Upper lobe of left lung (tissue), 6 donors: ENCODE data around the gene FAM200B. TPM values are rescaled to one million over a fixed set of nuclear protein-coding genes. Genes with fewer than 3 reads are reported as not detected.
A peak's percentile ranks its signal among the peaks of the same experiment; 100 is the strongest.

ENCODE experiments used
- ATAC-seq, 2 donors: fragments of 200-7000 bp; cut with Tn5 transposase; one replicate each; pipeline ENCODE4 v1.9.1; 2022; ENCODE audit warnings: mild to moderate bottlenecking in 2 of 2, moderate library complexity in 2 of 2; ENCODE audit not compliant: low FRiP score in 2 of 2
- DNase-seq, 2 donors: peaks; one replicate each; pipeline ENCODE4 v3.0.0-alpha.2; 2019 to 2020
- H3K27ac ChIP-seq, 4 donors: fragments of 200-600 bp; sonication (generic); one replicate each; pipeline ENCODE4 v1.5.1; 2016 to 2019
- H3K27me3 ChIP-seq, 4 donors: fragments of 200-600 bp; sonication (generic); one replicate each; pipeline ENCODE4 v1.5.1; 2017 to 2019
- H3K36me3 ChIP-seq, 4 donors: fragments of 200-600 bp; sonication (generic); one replicate each; pipeline ENCODE4 v1.5.1; 2016 to 2019
- H3K4me1 ChIP-seq, 4 donors: fragments of 200-600 bp; sonication (generic); one replicate each; pipeline ENCODE4 v1.5.1; 2018 to 2019
- H3K4me3 ChIP-seq, 4 donors: fragments of 200-600 bp; sonication (generic); one replicate each; pipeline ENCODE4 v1.5.1; 2017 to 2019; ENCODE audit warnings: mild to moderate bottlenecking in 2 of 4, moderate library complexity in 1 of 4
- H3K9me3 ChIP-seq, 4 donors: fragments of 200-600 bp; sonication (generic); one replicate each; pipeline ENCODE4 v1.5.1; 2018 to 2019
- EP300 ChIP-seq, 4 donors: sonication (generic); formaldehyde crosslinking; IDR thresholded peaks; one replicate each; pipeline ENCODE4 v1.5.1; 2017; ENCODE audit warnings: antibody characterized with exemption in 4 of 4, control low read depth in 2 of 4
- POLR2A ChIP-seq, 4 donors: fragments of 450-650 bp; IDR thresholded peaks; one replicate each; pipeline ENCODE4 v1.5.1; 2016 to 2017; ENCODE audit warnings: antibody characterized with exemption in 4 of 4, mild to moderate bottlenecking in 2 of 4
- POLR2AphosphoS5 ChIP-seq, 2 donors: sonication (generic); formaldehyde crosslinking; IDR thresholded peaks; one replicate each; pipeline ENCODE4 v1.5.1; 2017; ENCODE audit warnings: antibody characterized with exemption in 2 of 2
- WGBS, 2 donors: methylation state at CpG; one replicate each; pipeline ENCODE4 v1.1.5; 2017 to 2018; 5-methylcytosine and 5-hydroxymethylcytosine counted together
- total RNA-seq, 6 donors: library from RNA; depleted of rRNA in 4 of 6; stranded (reverse); fragments of >200 nt in 4 of 6; gene quantifications; one replicate each; pipeline versions ENCODE4 v1.1.0 to v1.2.1, GENCODE V29; 2016 to 2021
- TF ChIP-seq, protein P1 (sequence below), 6 experiments: fragments of 450-650 bp in 4 of 6; fragments of 200-600 bp in 2 of 6; sonication (generic) in 2 of 6; IDR thresholded peaks; one replicate each; pipeline ENCODE4 v1.5.1; 2016 to 2019; ENCODE audit warnings: antibody characterized with exemption in 6 of 6
- donor health status: DM: no; HTN: no; CAD: no; lungs with moderate emphysema.
- donor health status: DM: no; HTN: yes; CAD: no; lungs with severe emphysema.

Gene FAM200B
- total RNA-seq, 6 donors from 2014 or later: 13.6 to 48.2 (median 26.9) TPM

DNA sequence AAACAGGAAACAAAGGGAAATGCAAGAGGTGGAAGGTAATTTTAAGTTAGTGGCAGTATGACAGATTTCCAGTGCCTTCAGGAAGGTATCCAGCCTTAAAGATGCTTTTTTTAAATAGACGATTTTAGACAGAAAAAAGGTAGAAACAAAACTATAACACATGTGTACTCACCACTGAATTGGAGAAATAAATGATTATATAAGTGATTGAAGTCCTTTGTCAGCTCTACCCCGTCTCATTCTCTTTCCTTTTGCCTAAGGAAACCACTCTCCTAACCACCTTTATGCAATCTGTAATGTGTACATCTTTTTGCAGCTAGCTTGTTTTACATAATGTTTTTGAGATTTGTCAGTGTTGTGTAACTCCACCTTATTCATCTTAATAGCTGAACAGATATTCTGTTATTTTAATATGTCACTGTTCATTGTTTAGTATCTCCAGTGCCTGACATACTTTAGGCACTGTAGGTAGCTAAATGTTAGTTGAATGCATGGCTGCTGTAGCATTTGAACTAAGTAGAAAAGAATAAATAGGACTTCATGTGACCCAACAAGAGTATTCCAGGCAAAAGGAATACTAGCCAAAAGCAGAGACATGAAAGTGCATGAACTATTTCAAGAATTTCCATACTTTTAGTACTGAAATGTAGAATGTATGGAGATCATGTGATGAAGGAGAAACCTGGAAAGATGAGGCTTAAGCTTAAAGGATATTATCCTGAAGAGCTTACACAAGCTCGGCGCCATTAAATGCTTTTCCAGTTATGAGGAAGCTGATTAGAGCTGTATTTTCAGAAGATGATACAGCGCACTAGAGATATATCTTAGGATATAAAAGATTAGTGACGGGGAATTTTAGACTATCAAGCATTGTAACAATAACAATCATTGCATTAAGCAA, 865 bp downstream of the FAM200B start:
- Histone ChIP-seq H3K27ac (peak overlapping the region; percentile 87 to 95 (median 94)), H3K9me3 (no peaks in the 10 kb centered on the region), H3K4me1 (peaks cover 15 to 32% (median 22%) of the 10 kb centered on the region in 4 donors), H3K27me3 (no peaks in the 10 kb centered on the region), H3K36me3 (peaks cover 0 to 16% (median 2%) of the 10 kb centered on the region in 4 donors), H3K4me3 (peak overlapping the region; percentile 64 to 72 (median 66))
- WGBS, 2 donors: 34 to 38% methylated on average over 6 of the region's 6 CpGs
- ATAC-seq (no peak), DNase-seq (no peak)
- TF ChIP-seq, protein P1, sequence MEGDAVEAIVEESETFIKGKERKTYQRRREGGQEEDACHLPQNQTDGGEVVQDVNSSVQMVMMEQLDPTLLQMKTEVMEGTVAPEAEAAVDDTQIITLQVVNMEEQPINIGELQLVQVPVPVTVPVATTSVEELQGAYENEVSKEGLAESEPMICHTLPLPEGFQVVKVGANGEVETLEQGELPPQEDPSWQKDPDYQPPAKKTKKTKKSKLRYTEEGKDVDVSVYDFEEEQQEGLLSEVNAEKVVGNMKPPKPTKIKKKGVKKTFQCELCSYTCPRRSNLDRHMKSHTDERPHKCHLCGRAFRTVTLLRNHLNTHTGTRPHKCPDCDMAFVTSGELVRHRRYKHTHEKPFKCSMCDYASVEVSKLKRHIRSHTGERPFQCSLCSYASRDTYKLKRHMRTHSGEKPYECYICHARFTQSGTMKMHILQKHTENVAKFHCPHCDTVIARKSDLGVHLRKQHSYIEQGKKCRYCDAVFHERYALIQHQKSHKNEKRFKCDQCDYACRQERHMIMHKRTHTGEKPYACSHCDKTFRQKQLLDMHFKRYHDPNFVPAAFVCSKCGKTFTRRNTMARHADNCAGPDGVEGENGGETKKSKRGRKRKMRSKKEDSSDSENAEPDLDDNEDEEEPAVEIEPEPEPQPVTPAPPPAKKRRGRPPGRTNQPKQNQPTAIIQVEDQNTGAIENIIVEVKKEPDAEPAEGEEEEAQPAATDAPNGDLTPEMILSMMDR (IDR thresholded peaks at IDR 0.05): no peak
- TF ChIP-seq POLR2A (IDR thresholded peaks at IDR 0.05): no peak

DNA sequence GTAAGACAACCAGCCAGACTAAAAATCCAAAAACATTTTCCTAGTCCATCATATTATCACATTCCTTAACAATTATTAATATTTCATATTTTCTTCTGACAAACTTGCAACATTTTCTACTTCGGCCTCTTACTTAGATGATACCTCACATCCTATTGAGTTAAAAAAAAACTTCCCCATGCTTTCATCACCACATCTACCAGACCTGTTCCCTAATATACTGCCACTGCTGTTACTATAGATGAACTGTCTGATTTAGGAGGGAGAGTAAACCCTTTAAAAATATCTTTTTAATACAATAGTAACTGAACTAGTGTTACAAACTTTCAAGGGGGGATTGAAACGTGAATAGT, 1.5 kb downstream of the FAM200B start:
- Histone ChIP-seq H3K4me3 (peak overlapping the region in 2 of 4 donors; percentile 68 to 72), H3K27me3 (no peaks in the 10 kb centered on the region), H3K9me3 (no peaks in the 10 kb centered on the region), H3K27ac (peak overlapping the region in 2 of 4 donors; percentile 87 to 92), H3K36me3 (peaks cover 0 to 22% (median 3%) of the 10 kb centered on the region in 4 donors), H3K4me1 (peaks cover 15 to 32% (median 22%) of the 10 kb centered on the region in 4 donors)
- no peak for ATAC-seq
- TF ChIP-seq EP300 (IDR thresholded peaks at IDR 0.05) (no peak), POLR2A (IDR thresholded peaks at IDR 0.05) (no peak), POLR2AphosphoS5 (IDR thresholded peaks at IDR 0.05) (no peak)
- TF ChIP-seq, protein P1 (IDR thresholded peaks at IDR 0.05): no peak
- no peak for DNase-seq
- WGBS, 2 donors: 69 to 73% methylated on average over 2 of the region's 2 CpGs

DNA sequence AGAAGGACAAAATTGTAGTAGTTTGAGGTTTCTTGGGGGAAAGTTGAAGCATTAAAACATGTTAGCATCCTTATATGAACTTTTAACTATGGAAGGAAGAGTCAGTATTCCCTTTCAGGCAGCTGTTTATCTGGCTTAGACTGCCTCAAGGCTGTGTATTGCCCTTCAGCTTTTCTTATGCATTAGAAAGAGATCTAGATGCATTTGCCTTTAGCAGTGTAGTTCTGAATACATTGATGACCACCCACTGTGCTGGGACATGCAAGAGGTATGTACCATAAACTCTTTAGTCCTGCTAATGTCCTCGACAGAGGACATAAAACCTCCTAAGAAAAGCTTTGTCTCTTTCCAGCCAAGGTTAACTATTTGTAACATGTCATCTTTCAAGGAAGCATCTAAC, 2.9 kb downstream of the FAM200B start:
- no peaks in the 10 kb centered on the region for H3K27me3 ChIP-seq
- DNase-seq (no peak), ATAC-seq (no peak)
- H3K4me1 ChIP-seq: peaks cover 15 to 32% (median 22%) of the 10 kb centered on the region in 4 donors
- no peak for TF ChIP-seq POLR2A (IDR thresholded peaks at IDR 0.05)
- TF ChIP-seq, protein P1 (IDR thresholded peaks at IDR 0.05): no peak
- TF ChIP-seq POLR2AphosphoS5 (IDR thresholded peaks at IDR 0.05): no peak
- TF ChIP-seq EP300 (IDR thresholded peaks at IDR 0.05): no peak
- H3K4me3 ChIP-seq: no peak overlapping the region
- no peak overlapping the region for H3K27ac ChIP-seq
- WGBS, 2 donors: 94 to 100% methylated on average over 1 of the region's 1 CpG
- H3K9me3 ChIP-seq: no peaks in the 10 kb centered on the region
- peaks cover 0 to 30% (median 3%) of the 10 kb centered on the region in 4 donors for H3K36me3 ChIP-seq

DNA sequence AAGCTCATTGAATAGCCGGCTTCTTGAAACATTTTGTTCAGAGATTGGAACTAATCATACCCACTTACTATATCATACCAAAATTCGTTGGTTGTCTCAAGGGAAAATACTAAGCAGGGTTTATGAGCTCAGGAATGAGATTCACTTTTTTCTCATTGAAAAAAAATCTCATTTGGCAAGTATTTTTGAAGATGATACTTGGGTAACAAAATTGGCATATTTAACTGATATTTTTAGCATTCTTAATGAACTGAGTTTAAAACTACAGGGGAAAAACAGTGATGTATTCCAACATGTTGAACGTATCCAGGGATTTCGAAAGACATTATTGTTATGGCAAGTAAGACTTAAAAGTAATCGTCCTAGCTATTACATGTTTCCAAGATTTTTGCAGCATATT, 6.4 kb downstream of the FAM200B start:
- peaks cover 7 to 30% (median 17%) of the 10 kb centered on the region in 4 donors for H3K4me1 ChIP-seq
- H3K27me3 ChIP-seq: no peaks in the 10 kb centered on the region
- DNase-seq (no peak), ATAC-seq (no peak)
- H3K27ac ChIP-seq: no peak overlapping the region
- H3K9me3 ChIP-seq: no peaks in the 10 kb centered on the region
- 76 to 88% methylated on average over 5 of the region's 5 CpGs for WGBS, 2 donors
- H3K36me3 ChIP-seq: peaks cover 0 to 30% (median 3%) of the 10 kb centered on the region in 4 donors
- no peak for TF ChIP-seq POLR2AphosphoS5 (IDR thresholded peaks at IDR 0.05)
- TF ChIP-seq, protein P1 (IDR thresholded peaks at IDR 0.05): no peak
- TF ChIP-seq POLR2A (IDR thresholded peaks at IDR 0.05): no peak
- no peak overlapping the region for H3K4me3 ChIP-seq
